HG02840 (cell line): ENCODE results near the gene CLTA.
"Not testable (repeated sequence)": the region's sequence is repeated elsewhere in the genome, so short reads cannot be mapped to it uniquely, and the experiment has no call there.

Experiments
- ATAC-seq: cut with Tn5 transposase; IDR thresholded peaks from one replicate; pipeline ENCODE4 v1.9.1; 2021; ENCODE audit warnings: mild to moderate bottlenecking, moderate library complexity, moderate number of reproducible peaks; ENCODE audit not compliant: unreplicated experiment, low FRiP score

CLTA gene

GRCh38 chr9:36222449-36222848, 31.7 kb downstream of the CLTA start:
- no peak for ATAC-seq

- ATAC-seq = no peak
These were observed 46.5 kb downstream of the CLTA start for GRCh38 chr9:36237230-36237629.

- ATAC-seq = not testable (repeated sequence)
These were observed 48.5 kb downstream of the CLTA start for GRCh38 chr9:36239205-36239604.

- ATAC-seq = not testable (repeated sequence)
These were observed 49.0 kb downstream of the CLTA start for GRCh38 chr9:36239675-36240074.

GRCh38 chr9:36245906-36246305, 55.2 kb downstream of the CLTA start:
- ATAC-seq = no peak

- ATAC-seq = no peak
These were observed 56.6 kb downstream of the CLTA start for GRCh38 chr9:36247356-36247755.

GRCh38 chr9:36248061-36248460, 57.3 kb downstream of the CLTA start:
- not testable (repeated sequence) for ATAC-seq

- ATAC-seq = no peak
These were observed 58.5 kb downstream of the CLTA start for GRCh38 chr9:36249189-36249588.

GRCh38 chr9:36250079-36250478, 59.4 kb downstream of the CLTA start:
- no peak for ATAC-seq

- ATAC-seq = no peak
These were observed 60.7 kb downstream of the CLTA start for GRCh38 chr9:36251428-36251827.

- peak; percentile 90 for ATAC-seq
These were observed 67.7 kb downstream of the CLTA start, which contains the start of gene GNE for GRCh38 chr9:36258208-36258995. Gene GNE (minus strand): TSS chr9:36258448. CDS start chr9:36249355, 9,093 bp downstream.

- no peak for ATAC-seq
These were observed 68.3 kb downstream of the CLTA start for GRCh38 chr9:36258996-36259533.
